CD4-positive, alpha-beta T cell treated with Interleukin-4 for 1 hour (primary cell): Measurements from ENCODE around the gene CUL1.
A peak's percentile ranks its signal among the peaks of the same experiment; 100 is the strongest.
"Not testable (repeated sequence)": the region's sequence is repeated elsewhere in the genome, so short reads cannot be mapped to it uniquely, and the experiment has no call there.

Experiments used
- DNase-seq, 2 donors: peaks; one replicate each; pipeline ENCODE4 v3.0.0-alpha.2; 2020 to 2022

The CUL1 gene

DNA sequence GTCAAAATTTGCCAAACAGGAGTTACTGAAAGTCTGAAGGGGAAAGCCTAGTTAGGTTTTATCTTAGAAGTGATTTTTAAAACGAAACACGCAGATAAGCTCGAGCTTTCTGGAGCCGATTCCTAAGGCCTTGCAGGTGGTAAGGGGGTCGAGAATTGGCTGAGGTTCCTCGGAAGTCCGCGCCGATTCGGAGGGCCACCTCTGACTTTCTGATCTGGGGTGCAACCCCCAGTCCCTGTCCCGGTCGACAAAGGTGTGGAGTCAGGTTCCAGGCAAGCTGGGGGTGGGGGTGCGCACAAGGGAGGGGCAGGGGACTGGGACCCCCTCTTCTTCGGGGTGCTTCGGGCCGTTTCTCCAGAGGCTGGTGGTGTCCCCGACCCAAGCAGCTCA, 701 bp upstream of the CUL1 start:
- DNase-seq, result peak in 1 of 2 donors; percentile 40

- DNase-seq, result peak; percentile 52
These were observed 500 bp downstream of the CUL1 start for GRCh38 chr7:148699024-148699781.

GRCh38 chr7:148699782-148700629, 1.3 kb downstream of the CUL1 start:
- DNase-seq, result peak in 1 of 2 donors; percentile 22

DNA sequence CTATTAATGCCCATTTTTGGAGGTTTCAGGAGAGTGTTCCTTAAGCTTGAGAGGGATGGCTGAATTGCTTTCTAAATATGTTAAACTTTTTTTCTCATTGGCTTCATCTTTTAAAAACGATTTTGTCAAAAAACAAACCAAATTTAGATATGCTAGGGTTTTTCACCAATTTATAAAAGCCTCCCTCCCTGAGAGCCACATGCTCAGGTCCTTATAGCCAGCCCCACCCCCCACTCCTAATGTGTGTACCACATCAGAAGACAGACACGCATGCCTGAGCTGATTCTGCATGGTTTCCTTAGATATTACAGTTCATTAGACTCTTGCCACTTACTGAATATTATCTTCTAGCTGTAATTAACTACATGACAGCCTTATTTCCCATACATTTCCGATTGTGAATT, 2.0 kb downstream of the CUL1 start:
- peak; percentile 41 to 52 for DNase-seq

DNA sequence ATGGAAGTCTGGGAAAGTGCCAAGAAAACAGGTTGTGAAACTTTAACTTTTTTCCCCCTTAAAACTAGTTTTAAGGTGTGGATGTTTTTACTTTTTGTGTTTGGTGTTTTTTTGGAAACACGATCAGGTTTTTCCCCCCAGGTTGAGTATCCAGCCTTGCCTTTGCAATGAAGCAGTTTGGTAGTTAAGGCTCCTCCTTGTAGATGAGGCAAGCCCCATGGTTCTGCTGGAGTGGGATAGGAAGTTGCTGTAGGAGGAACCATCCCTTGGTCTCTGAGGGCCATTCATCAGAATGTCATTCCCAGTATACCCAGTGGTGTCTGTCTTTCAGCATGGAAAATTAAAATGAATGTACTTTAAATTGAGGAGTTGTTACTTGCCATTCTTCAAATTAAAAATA, 2.7 kb downstream of the CUL1 start:
- no peak for DNase-seq

DNA sequence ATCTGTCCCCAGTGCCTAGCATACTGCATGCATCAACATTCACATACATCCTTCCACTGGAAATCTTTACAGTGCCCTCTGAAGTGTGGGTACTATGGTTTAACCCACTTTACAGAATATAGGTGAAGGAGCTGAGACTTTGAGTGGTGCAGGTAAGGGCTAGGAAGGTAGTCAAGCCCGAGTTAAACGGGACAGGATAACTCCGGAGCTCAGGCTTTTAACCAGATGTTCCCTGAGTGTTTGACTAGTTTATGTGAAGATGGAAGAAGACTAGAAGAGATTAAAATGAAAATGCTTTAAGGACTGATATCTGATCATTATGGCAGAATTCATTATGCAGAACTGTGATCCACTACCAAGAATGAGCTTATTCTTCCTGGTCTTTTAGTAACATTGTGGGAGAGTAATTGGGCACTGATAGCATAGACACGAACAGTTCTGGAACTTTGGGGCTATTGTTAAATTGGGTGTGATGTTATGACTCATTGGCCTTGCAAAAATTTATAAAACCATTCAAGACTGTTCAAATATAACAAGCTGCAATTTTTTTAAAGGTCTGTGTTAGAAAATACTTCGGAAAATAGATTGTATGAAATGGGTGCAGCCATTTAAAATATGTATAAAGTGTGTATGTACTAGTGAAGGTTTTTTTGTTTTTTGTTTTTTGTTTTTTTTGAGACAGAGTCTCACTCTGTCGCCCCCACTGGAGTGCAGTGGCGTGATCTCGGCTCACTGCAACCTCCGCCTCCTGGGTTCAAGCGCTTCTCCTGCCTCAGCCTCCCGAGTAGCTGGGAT, 4.4 kb downstream of the CUL1 start:
- DNase-seq, result no peak

GRCh38 chr7:148703671-148703962, 4.9 kb downstream of the CUL1 start:
- DNase-seq, result not testable (repeated sequence)

- DNase-seq, result no peak
These were observed 5.5 kb downstream of the CUL1 start for GRCh38 chr7:148704189-148704588.

- DNase-seq, result no peak
These were observed 6.3 kb downstream of the CUL1 start for GRCh38 chr7:148704970-148705369.

DNA sequence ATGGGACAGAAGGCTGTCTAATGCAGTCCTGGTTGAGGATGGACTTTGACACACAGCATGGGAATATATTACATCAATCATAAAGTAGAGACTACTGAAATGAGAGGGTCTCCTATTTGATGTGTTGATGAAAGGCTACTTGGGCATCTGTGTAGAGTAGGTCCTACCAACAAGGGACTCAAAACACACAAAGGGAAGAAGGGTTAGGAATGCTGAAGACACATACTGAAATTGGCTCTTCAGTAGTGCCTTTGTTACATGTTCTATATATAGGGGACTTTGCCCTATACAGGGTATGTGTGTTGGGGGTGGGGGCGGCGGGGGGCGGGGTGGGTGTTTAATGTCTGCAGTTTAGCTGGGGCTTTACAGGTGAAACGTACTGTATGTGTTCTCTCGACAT, 7.7 kb downstream of the CUL1 start:
- DNase-seq, result no peak

- no peak for DNase-seq
These were observed 9.6 kb downstream of the CUL1 start for GRCh38 chr7:148708026-148708885.

DNA sequence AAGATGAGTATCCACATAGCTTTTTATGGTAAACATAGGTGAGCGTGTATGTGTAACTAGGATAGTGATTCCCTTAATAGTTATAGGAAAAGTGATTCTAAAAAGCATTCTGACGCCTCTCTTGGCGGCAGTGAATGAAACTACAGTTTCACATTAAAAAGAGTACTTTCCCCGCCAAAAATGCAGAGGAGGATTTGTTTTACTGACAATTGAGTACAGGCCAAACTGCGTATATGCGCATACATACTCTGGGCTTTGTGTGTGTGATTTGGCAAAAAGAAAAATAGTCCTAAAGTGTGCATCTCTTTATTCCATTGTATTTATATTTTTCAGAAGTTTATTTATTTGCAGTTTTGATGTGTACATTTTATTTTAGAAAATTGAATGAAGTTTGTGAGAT, 10.3 kb downstream of the CUL1 start:
- DNase-seq, result no peak

DNA sequence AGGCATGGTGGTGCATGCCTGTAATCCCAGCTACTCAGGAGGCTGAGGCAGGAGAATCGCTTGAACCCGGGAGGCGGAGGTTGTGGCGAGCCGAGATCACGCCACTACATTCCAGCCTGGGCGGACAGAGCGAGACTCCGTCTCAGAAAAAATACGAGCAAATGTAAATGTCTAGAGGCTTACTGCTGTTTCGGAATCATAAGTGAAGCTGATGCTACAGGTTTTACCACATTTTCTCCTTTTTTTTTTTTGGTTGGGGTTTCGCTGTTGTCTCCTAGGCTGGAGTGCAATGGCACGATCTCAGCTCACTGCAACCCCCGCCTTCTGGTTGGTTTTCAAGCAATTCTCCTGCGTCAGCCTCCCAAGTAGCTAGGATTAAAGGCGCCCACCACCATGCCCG, 11.7 kb downstream of the CUL1 start:
- DNase-seq, result not testable (repeated sequence)

GRCh38 chr7:148711191-148712102, 12.7 kb downstream of the CUL1 start:
- no peak for DNase-seq

DNA sequence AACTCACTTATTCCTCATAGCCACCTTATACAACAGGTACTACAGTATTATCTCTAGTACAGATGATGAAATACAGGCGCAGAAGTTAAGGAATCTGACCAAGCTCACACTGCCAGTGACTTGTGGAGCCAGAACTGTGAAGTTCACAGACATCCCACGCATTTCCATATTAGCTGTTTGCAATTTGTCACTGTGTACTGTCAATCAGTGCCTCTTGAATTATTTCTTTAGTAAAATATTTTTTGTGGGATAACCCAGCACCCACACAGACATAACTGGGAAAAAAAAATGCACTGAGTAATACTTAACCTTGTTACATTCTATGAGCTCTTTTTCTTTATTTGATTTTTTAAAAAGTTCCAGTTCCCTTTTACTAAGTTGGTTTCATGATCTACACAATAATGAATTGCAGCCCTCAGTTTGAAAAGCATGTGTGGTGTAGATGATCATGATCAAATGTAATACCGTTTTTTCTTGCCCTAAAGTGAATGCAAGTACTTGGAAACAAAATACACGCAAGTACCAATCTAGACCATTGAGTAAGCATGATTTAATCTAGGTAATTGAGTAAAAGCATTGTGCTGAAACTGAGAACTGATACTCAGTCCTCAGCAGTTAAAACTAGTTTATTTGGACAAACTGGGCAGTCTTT, 14.1 kb downstream of the CUL1 start:
- no peak for DNase-seq

DNA sequence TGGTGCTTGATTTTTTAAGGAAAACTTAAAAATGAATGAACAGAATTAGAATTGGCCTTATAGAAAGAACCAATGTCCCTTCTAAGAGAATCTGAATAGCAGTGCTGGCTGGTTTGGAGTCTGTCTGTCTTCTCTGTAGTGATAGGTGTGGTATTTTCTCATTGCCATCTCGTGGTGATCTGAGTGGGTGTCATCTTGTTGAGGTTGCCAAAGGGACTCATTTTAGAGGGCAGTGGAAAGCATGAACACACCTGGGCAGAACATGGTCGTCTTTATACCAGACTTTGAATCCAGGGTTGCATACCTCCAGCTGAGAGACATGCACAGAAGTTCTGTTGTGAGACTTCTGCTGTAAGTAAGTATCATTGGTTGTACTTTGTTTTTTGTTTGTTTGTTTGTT, 15.8 kb downstream of the CUL1 start:
- DNase-seq, result no peak

DNA sequence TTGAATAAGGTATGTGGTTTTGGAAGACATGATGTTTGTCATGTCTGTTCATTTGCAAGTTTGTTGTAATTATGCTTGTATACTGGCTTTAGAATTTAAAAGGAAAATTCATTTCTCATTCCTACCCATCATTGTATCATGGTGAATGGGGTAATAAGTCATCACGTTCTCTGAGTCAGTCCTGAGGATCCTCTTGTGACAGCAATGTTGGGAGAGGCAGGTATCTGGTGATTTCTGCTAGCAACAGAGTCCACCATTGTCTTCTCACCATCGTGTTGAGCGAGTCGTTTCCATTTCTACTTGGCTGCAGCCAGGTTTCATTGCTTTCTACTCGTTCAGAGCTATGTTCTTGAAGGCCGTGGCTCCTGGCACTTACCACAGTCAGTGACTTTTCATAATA, 16.3 kb downstream of the CUL1 start:
- no peak for DNase-seq

DNA sequence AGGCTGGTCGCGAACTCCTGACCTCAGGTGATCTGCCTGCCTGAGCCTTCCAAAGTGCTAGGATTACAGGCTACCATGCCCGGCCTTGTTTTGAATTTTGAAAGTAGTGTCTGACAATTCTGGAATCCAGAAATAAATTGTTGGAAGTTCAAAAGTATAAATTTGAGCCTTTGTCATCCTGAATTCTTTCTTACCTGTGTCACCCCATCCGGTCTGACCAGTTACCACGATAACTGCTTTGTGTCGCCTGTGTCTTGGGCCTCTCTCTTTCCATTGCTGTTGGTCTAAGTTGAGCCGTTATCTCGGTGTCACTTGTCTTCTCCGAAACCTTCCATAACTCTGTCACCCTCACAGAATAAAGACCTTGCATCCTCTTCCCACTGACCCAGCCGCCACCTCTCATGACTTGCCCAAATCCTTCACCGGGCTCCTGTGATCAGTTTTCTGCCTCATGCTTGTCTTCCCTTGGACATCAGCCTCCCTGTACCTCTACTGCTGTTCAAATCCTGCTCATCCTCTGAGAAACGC, 18.6 kb downstream of the CUL1 start:
- no peak for DNase-seq

DNA sequence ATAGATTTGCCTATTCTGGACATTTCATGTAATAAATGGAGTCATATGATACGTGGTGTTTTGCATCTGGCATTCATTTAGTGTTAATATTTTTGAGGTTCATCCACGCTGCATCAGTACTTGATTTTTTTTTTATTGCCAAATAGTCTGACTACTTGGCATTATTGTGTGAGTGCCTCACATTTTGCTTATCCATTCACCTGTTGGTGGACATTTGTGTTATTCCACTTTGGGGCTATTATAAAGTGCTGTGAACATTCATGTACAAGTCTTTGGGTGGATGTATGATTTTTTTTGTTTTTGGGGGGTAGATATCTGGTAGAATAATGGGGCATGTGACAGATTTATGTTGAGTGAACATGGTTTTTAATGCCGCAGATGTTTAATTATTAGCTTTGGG, 19.7 kb downstream of the CUL1 start:
- no peak for DNase-seq

DNA sequence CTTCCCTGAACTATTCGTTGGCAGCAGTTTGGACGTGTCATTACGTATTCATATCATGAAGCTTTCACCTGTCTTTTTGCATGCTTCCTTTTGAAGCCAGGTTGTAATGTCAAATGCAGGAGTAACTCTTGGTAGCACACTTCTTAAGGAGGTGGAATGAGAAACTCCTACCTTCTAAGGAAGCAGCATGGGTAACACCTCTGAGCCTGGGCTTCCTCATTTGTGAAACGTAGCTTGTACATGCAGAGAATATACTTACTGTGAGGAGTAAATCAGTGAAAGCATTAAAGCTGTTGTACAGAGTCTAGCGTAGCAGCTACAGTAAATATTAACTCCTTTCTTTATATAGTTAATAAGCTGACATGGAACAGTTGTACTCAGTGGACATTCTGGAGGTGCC, 21.1 kb downstream of the CUL1 start:
- no peak for DNase-seq

DNA sequence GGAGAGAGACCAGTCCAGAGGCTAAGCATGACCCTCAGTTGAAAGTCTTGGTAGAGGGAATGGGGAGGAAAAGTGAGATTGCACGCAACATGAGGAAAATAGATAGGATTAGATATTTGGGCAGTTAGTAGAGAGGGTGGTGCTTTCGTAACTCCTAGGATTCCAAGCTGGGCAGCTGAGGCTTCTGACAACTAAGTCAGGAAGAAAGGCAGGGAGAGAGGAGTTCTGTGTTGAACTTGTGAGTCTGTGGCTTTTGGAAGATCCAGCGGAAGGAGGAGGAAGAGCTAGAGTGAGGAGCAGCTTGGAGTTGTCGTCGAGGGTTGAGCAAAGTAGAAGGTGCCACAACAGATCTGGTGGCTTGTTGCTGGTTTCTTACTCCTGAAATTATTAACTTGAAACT, 21.8 kb downstream of the CUL1 start:
- no peak for DNase-seq
